BLaER1 (cell line): ENCODE results near the gene LRMDA.

Source experiments
- H3K27ac ChIP-seq: shearing (Covaris generic); formaldehyde crosslinking; 2 replicates; pipeline ENCODE4 v1.8.1; 2022
- H3K27me3 ChIP-seq: shearing (Covaris generic); formaldehyde crosslinking; 2 replicates; pipeline ENCODE4 v1.8.1; 2022
- H3K36me3 ChIP-seq: shearing (Covaris generic); formaldehyde crosslinking; 2 replicates; pipeline ENCODE4 v1.8.1; 2022
- H3K4me1 ChIP-seq: shearing (Covaris generic); formaldehyde crosslinking; 2 replicates; pipeline ENCODE4 v1.8.1; 2022
- H3K4me2 ChIP-seq: shearing (Covaris generic); formaldehyde crosslinking; 2 replicates; pipeline ENCODE4 v1.8.1; 2022
- H3K4me3 ChIP-seq: shearing (Covaris generic); formaldehyde crosslinking; 2 replicates; pipeline ENCODE4 v1.8.1; 2022
- H3K9ac ChIP-seq: shearing (Covaris generic); formaldehyde crosslinking; 2 replicates; pipeline ENCODE4 v1.8.1; 2022
- H3K9me3 ChIP-seq: shearing (Covaris generic); formaldehyde crosslinking; 2 replicates; pipeline ENCODE4 v1.8.1; 2022
- H4K20me1 ChIP-seq: shearing (Covaris generic); formaldehyde crosslinking; 2 replicates; pipeline ENCODE4 v1.8.1; 2022
- Cebpa-rat ChIP-seq: shearing (Covaris generic); IDR thresholded peaks from 2 replicates; pipeline ENCODE4 v1.8.1; 2022

LRMDA gene

GRCh38 chr10:76301950-76302349, 870.5 kb downstream of the LRMDA start:
- Histone ChIP-seq H3K27me3 (no peaks in the 10 kb centered on the region), H3K36me3 (no peaks in the 10 kb centered on the region), H3K9me3 (no peaks in the 10 kb centered on the region), H3K4me3 (no peak overlapping the region), H4K20me1 (no peaks in the 10 kb centered on the region), H3K27ac (no peak overlapping the region), H3K9ac (no peak overlapping the region), H3K4me1 (no peaks in the 10 kb centered on the region), H3K4me2 (no peak overlapping the region)
- TF ChIP-seq Cebpa-rat: no peak

GRCh38 chr10:76302481-76302880, 871.1 kb downstream of the LRMDA start:
- Histone ChIP-seq H3K36me3 (no peaks in the 10 kb centered on the region), H3K4me2 (no peak overlapping the region), H3K9me3 (no peaks in the 10 kb centered on the region), H3K4me3 (no peak overlapping the region), H3K27ac (no peak overlapping the region), H3K27me3 (no peaks in the 10 kb centered on the region), H3K9ac (no peak overlapping the region), H4K20me1 (no peaks in the 10 kb centered on the region), H3K4me1 (no peaks in the 10 kb centered on the region)
- TF ChIP-seq Cebpa-rat: no peak

- Histone ChIP-seq H3K4me2 (no peak overlapping the region), H3K27me3 (no peaks in the 10 kb centered on the region), H3K9ac (no peak overlapping the region), H3K4me3 (no peak overlapping the region), H3K27ac (no peak overlapping the region), H3K9me3 (no peaks in the 10 kb centered on the region), H4K20me1 (no peaks in the 10 kb centered on the region), H3K36me3 (no peaks in the 10 kb centered on the region), H3K4me1 (no peaks in the 10 kb centered on the region)
- TF ChIP-seq Cebpa-rat: no peak
These were observed 871.7 kb downstream of the LRMDA start for GRCh38 chr10:76302961-76303630.

GRCh38 chr10:76303682-76304316, 872.4 kb downstream of the LRMDA start:
- H3K27me3 ChIP-seq: no peaks in the 10 kb centered on the region
- no peak for TF ChIP-seq Cebpa-rat

GRCh38 chr10:76305930-76306615, 874.6 kb downstream of the LRMDA start:
- H3K4me3 ChIP-seq: no peak overlapping the region
- peaks cover 5% of the 10 kb centered on the region; the same call in 1 of the 2 replicates for H3K4me1 ChIP-seq
- no peaks in the 10 kb centered on the region for H3K36me3 ChIP-seq
- no peak overlapping the region for H3K27ac ChIP-seq
- H3K27me3 ChIP-seq: no peaks in the 10 kb centered on the region
- H3K9ac ChIP-seq: no peak overlapping the region
- no peaks in the 10 kb centered on the region for H4K20me1 ChIP-seq
- TF ChIP-seq Cebpa-rat: no peak
- no peak overlapping the region for H3K4me2 ChIP-seq
- no peaks in the 10 kb centered on the region for H3K9me3 ChIP-seq

More at GRCh38 chr10:76303682-76304316, 872.4 kb downstream of the LRMDA start:
- Histone ChIP-seq H3K9me3 (no peaks in the 10 kb centered on the region), H3K27ac (no peak overlapping the region), H4K20me1 (no peaks in the 10 kb centered on the region), H3K4me3 (no peak overlapping the region), H3K36me3 (no peaks in the 10 kb centered on the region), H3K4me2 (no peak overlapping the region), H3K4me1 (0 out of 2 replicates have a peak, but pooled peaks cover 1% of the 10 kb centered on the region), H3K9ac (no peak overlapping the region)

GRCh38 chr10:76306856-76307255, 875.4 kb downstream of the LRMDA start:
- H3K4me2 ChIP-seq: no peak overlapping the region
- H3K4me1 ChIP-seq: peaks cover 5% of the 10 kb centered on the region; the same call in 1 of the 2 replicates
- H3K27ac ChIP-seq: no peak overlapping the region
- TF ChIP-seq Cebpa-rat: no peak
- no peaks in the 10 kb centered on the region for H3K9me3 ChIP-seq
- H3K9ac ChIP-seq: no peak overlapping the region
- H4K20me1 ChIP-seq: no peaks in the 10 kb centered on the region
- no peaks in the 10 kb centered on the region for H3K36me3 ChIP-seq
- H3K4me3 ChIP-seq: no peak overlapping the region
- H3K27me3 ChIP-seq: no peaks in the 10 kb centered on the region

- H3K4me3 ChIP-seq: no peak overlapping the region
- H4K20me1 ChIP-seq: no peaks in the 10 kb centered on the region
- H3K27me3 ChIP-seq: no peaks in the 10 kb centered on the region
- no peaks in the 10 kb centered on the region for H3K36me3 ChIP-seq
- H3K9ac ChIP-seq: no peak overlapping the region
- no peak overlapping the region for H3K4me2 ChIP-seq
- TF ChIP-seq Cebpa-rat: no peak
- peaks cover 5% of the 10 kb centered on the region; the same call in 1 of the 2 replicates for H3K4me1 ChIP-seq
- H3K9me3 ChIP-seq: no peaks in the 10 kb centered on the region
- H3K27ac ChIP-seq: no peak overlapping the region
These were observed 877.6 kb downstream of the LRMDA start for GRCh38 chr10:76309070-76309469.

- Histone ChIP-seq H4K20me1 (no peaks in the 10 kb centered on the region), H3K9ac (no peak overlapping the region), H3K27ac (no peak overlapping the region), H3K36me3 (no peaks in the 10 kb centered on the region), H3K27me3 (no peaks in the 10 kb centered on the region), H3K9me3 (no peaks in the 10 kb centered on the region), H3K4me2 (no peak overlapping the region), H3K4me1 (peaks cover 5% of the 10 kb centered on the region; the same call in 1 of the 2 replicates), H3K4me3 (no peak overlapping the region)
- TF ChIP-seq Cebpa-rat: no peak
These were observed 878.5 kb downstream of the LRMDA start for GRCh38 chr10:76309741-76310587.

- no peak overlapping the region for H3K9ac ChIP-seq
- H3K27ac ChIP-seq: no peak overlapping the region
- peaks cover 5% of the 10 kb centered on the region; the same call in 1 of the 2 replicates for H3K4me1 ChIP-seq
- no peaks in the 10 kb centered on the region for H3K9me3 ChIP-seq
- no peak for TF ChIP-seq Cebpa-rat
- H4K20me1 ChIP-seq: no peaks in the 10 kb centered on the region
- H3K4me2 ChIP-seq: no peak overlapping the region
- H3K27me3 ChIP-seq: no peaks in the 10 kb centered on the region
- H3K36me3 ChIP-seq: no peaks in the 10 kb centered on the region
- H3K4me3 ChIP-seq: no peak overlapping the region
These were observed 879.2 kb downstream of the LRMDA start for GRCh38 chr10:76310588-76311080.
